Activated T-cell treated with anti-CD3 and anti-CD28 coated beads, Interleukin-2, amount 50 U/mL, for 24 hours (primary cell): ENCODE data around the gene RGS13.

ENCODE experiments used
- DNase-seq: peaks from one replicate; pipeline ENCODE4 v3.0.0-alpha.2; 2020
- H3K27ac Mint-ChIP-seq: 2 replicates; pipeline ENCODE4 v1.8.0; 2020; ENCODE audit warnings: mild to moderate bottlenecking, mixed read lengths
- H3K27me3 Mint-ChIP-seq: 2 replicates; pipeline ENCODE4 v1.8.0; 2020; ENCODE audit warnings: mixed read lengths
- H3K36me3 Mint-ChIP-seq: 2 replicates; pipeline ENCODE4 v1.8.0; 2020; ENCODE audit warnings: low read depth, mixed read lengths
- H3K4me1 Mint-ChIP-seq: 2 replicates; pipeline ENCODE4 v1.8.0; 2020; ENCODE audit warnings: low read depth, mixed read lengths
- H3K4me3 Mint-ChIP-seq: 2 replicates; pipeline ENCODE4 v1.8.0; 2020; ENCODE audit warnings: mild to moderate bottlenecking, moderate library complexity, mixed read lengths
- H3K9me3 Mint-ChIP-seq: 2 replicates; pipeline ENCODE4 v1.8.0; 2020; ENCODE audit warnings: mixed read lengths

The RGS13 gene

DNA sequence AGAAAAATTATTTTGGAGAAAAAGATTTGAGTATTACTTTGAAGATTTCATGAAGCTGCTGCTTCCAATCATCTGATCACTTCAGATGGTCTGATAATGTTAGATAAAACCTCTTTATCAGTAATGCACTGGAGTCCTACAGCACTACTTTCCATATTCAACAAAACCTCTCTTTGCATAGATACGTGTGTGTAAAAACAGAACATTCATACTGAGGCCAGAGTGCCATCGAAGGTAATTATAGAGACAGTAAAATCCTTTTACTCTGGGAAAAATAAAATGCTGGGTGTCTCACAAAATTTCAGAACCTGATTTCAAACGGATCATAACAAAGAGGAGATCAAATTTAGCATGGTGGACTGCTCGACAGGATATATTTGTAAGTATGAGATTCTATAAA is at the start of gene RGS13:
TSS of gene RGS13 (plus strand) at position 209 of the 400 bp plus-strand sequence. CDS start 8,188 bp downstream, outside the sequence.
- no peak for DNase-seq
- Mint-ChIP-seq H3K36me3 (no peaks in the 10 kb centered on the region), H3K9me3 (no peaks in the 10 kb centered on the region), H3K27ac (no peak within 1 kb of the TSS), H3K4me1 (no peaks in the 10 kb centered on the region), H3K27me3 (peaks cover 23% of the 10 kb centered on the region), H3K4me3 (no peak within 1 kb of the TSS)

- Mint-ChIP-seq H3K27me3 (no peaks in the 10 kb centered on the region), H3K4me3 (no peak overlapping the region), H3K4me1 (peaks cover 10% of the 10 kb centered on the region), H3K36me3 (no peaks in the 10 kb centered on the region), H3K9me3 (no peaks in the 10 kb centered on the region), H3K27ac (no peak overlapping the region)
- DNase-seq: no peak
Observed at GRCh38 chr1:192587386-192588266, 48.3 kb upstream of the RGS13 start.

- DNase-seq: no peak
- Mint-ChIP-seq H3K27me3 (no peaks in the 10 kb centered on the region), H3K9me3 (no peaks in the 10 kb centered on the region), H3K27ac (no peak overlapping the region), H3K36me3 (no peaks in the 10 kb centered on the region), H3K4me1 (peaks cover 10% of the 10 kb centered on the region), H3K4me3 (no peak overlapping the region)
Observed at GRCh38 chr1:192588546-192588945, 47.4 kb upstream of the RGS13 start.

DNA sequence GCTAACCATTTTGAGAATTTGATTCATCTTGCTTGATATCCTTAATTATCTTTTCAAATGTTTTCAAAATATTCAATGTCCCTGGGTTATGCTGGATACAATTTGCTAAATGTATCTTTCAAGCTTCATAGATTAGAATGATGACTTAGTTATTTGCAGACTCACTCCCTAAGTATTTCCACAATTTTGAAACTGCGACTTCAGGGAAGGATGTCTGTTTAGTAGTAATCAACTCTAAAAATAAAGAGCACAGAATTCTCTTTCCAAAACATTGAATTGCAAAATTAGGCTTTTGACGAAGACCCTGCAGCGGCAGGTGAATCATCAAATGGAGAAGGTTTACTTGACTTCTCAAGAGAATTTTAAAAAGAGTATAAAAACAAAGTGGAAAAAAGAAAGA is 46.1 kb upstream of the RGS13 start:
- H3K4me3 Mint-ChIP-seq: no peak overlapping the region
- H3K4me1 Mint-ChIP-seq: peaks cover 10% of the 10 kb centered on the region
- no peaks in the 10 kb centered on the region for H3K27me3 Mint-ChIP-seq
- H3K36me3 Mint-ChIP-seq: no peaks in the 10 kb centered on the region
- no peaks in the 10 kb centered on the region for H3K9me3 Mint-ChIP-seq
- DNase-seq: no peak
- no peak overlapping the region for H3K27ac Mint-ChIP-seq

DNA sequence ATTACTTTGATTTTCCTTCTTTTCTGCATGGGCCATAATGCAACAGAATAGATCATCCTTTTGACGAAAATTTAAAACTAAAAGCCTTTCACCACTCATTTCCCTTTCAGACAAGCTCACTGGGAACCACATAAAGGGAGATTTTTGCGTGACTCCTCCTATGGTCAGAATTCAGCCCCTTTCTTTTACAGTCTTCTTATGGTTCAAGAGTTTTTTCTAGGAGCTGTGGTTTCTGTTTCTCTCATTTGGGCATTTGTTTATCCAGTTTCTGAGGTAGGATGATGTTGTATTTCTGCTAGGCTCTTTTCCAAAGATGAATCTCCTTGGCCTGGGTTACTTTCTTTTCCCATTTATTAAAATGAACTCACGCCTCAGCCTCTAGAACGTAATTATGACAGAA is 43.4 kb upstream of the RGS13 start:
- Mint-ChIP-seq H3K9me3 (no peaks in the 10 kb centered on the region), H3K4me1 (peaks cover 8% of the 10 kb centered on the region), H3K27me3 (no peaks in the 10 kb centered on the region), H3K36me3 (no peaks in the 10 kb centered on the region), H3K4me3 (no peak overlapping the region), H3K27ac (no peak overlapping the region)
- no peak for DNase-seq

GRCh38 chr1:192592981-192593708 is 42.8 kb upstream of the RGS13 start:
- H3K27me3 Mint-ChIP-seq: no peaks in the 10 kb centered on the region
- H3K9me3 Mint-ChIP-seq: no peaks in the 10 kb centered on the region
- H3K4me1 Mint-ChIP-seq: peaks cover 3% of the 10 kb centered on the region
- no peaks in the 10 kb centered on the region for H3K36me3 Mint-ChIP-seq
- DNase-seq: no peak
- no peak overlapping the region for H3K4me3 Mint-ChIP-seq
- no peak overlapping the region for H3K27ac Mint-ChIP-seq

GRCh38 chr1:192595299-192595698 is 40.6 kb upstream of the RGS13 start:
- H3K27me3 Mint-ChIP-seq: no peaks in the 10 kb centered on the region
- H3K4me3 Mint-ChIP-seq: no peak overlapping the region
- no peaks in the 10 kb centered on the region for H3K9me3 Mint-ChIP-seq
- no peaks in the 10 kb centered on the region for H3K36me3 Mint-ChIP-seq
- DNase-seq: no peak
- peaks cover 11% of the 10 kb centered on the region for H3K4me1 Mint-ChIP-seq
- H3K27ac Mint-ChIP-seq: no peak overlapping the region

- Mint-ChIP-seq H3K27me3 (no peaks in the 10 kb centered on the region), H3K9me3 (no peaks in the 10 kb centered on the region)
Observed at GRCh38 chr1:192598589-192598988, 37.4 kb upstream of the RGS13 start.

GRCh38 chr1:192600275-192600674 is 35.7 kb upstream of the RGS13 start:
- Mint-ChIP-seq H3K4me1 (peaks cover 40% of the 10 kb centered on the region), H3K27ac (no peak overlapping the region), H3K27me3 (no peaks in the 10 kb centered on the region), H3K9me3 (no peaks in the 10 kb centered on the region), H3K36me3 (no peaks in the 10 kb centered on the region), H3K4me3 (no peak overlapping the region)
- no peak for DNase-seq

More at GRCh38 chr1:192598589-192598988, 37.4 kb upstream of the RGS13 start:
- Mint-ChIP-seq H3K36me3 (no peaks in the 10 kb centered on the region), H3K27ac (no peak overlapping the region), H3K4me3 (no peak overlapping the region), H3K4me1 (peaks cover 40% of the 10 kb centered on the region)
- no peak for DNase-seq

- no peaks in the 10 kb centered on the region for H3K9me3 Mint-ChIP-seq
- H3K36me3 Mint-ChIP-seq: no peaks in the 10 kb centered on the region
- H3K27ac Mint-ChIP-seq: peak overlapping the region; percentile 72
- H3K4me1 Mint-ChIP-seq: peaks cover 37% of the 10 kb centered on the region
- H3K27me3 Mint-ChIP-seq: no peaks in the 10 kb centered on the region
- no peak overlapping the region for H3K4me3 Mint-ChIP-seq
- no peak for DNase-seq
Observed at GRCh38 chr1:192601143-192601542, 34.8 kb upstream of the RGS13 start.

DNA sequence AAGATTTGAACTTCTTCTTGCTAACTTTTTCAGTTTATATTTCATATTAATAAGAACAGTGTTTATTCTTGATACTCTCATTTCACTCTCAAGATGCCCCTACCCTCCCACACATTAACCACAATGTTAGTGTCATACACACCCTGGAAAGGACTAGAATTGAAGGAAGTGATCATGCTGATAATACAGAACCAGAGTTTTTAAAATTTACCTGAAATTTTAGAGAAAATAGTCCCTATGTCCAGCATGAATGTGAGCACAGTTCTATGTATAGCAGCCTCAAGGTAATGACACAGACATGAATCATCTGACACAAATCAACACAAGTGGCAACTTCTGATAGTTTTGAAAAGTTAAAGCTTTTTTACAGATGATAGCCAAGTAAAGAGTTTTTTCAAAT is 34.4 kb upstream of the RGS13 start:
- no peak for DNase-seq
- Mint-ChIP-seq H3K4me3 (no peak overlapping the region), H3K36me3 (no peaks in the 10 kb centered on the region), H3K27me3 (no peaks in the 10 kb centered on the region), H3K27ac (peak overlapping the region; percentile 72), H3K9me3 (no peaks in the 10 kb centered on the region), H3K4me1 (peaks cover 37% of the 10 kb centered on the region)

DNA sequence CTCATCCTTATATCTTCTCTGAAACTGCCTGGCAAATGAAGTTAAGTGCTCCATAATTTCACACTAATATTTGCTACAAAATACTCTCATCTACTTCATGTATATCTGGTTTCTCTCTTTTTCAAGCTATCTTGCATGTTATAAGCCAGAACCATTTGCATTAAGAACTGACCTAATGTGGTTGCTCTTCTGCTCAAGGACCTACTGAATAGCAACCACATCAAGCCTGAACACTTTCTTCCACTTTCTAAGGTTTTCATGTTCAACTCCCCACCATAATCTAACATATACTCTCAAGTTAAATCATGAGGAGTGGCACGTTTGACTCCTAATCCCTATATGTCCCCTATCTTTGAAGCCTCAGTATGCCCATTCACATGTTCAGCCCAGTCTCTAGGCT is 33.2 kb upstream of the RGS13 start:
- Mint-ChIP-seq H3K9me3 (no peaks in the 10 kb centered on the region), H3K4me1 (peaks cover 37% of the 10 kb centered on the region), H3K4me3 (no peak overlapping the region), H3K27me3 (no peaks in the 10 kb centered on the region), H3K36me3 (no peaks in the 10 kb centered on the region), H3K27ac (no peak overlapping the region)
- DNase-seq: no peak

DNA sequence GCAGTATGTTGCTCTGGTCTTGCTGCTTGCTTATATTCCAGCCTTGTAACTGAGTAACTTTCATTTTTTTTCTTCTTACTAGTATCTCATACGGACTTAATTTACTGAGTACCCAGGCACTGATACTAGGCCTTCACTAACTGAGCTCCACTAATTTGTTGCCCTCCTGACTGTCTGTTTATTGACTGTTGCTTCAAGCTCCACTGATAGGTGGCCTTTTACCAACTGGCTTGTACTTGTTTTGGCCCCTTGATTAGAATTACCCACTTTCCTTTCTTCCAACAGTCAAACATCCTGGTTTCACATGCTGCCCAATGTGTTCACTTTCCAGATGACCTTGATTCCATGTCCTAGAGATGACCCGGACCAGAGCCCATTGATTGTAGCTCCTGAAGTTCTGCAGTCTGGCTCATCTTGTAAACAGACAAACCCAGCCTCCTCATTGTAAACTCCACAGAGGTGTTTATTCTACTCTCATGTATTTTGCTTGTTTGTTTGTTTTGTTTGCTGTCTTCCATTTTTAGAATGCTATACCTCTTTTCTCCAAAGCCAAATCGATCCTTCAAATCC is 32.6 kb upstream of the RGS13 start:
- Mint-ChIP-seq H3K4me3 (no peak overlapping the region), H3K4me1 (peaks cover 37% of the 10 kb centered on the region), H3K36me3 (no peaks in the 10 kb centered on the region), H3K27ac (no peak overlapping the region), H3K9me3 (no peaks in the 10 kb centered on the region), H3K27me3 (no peaks in the 10 kb centered on the region)
- DNase-seq: no peak

DNA sequence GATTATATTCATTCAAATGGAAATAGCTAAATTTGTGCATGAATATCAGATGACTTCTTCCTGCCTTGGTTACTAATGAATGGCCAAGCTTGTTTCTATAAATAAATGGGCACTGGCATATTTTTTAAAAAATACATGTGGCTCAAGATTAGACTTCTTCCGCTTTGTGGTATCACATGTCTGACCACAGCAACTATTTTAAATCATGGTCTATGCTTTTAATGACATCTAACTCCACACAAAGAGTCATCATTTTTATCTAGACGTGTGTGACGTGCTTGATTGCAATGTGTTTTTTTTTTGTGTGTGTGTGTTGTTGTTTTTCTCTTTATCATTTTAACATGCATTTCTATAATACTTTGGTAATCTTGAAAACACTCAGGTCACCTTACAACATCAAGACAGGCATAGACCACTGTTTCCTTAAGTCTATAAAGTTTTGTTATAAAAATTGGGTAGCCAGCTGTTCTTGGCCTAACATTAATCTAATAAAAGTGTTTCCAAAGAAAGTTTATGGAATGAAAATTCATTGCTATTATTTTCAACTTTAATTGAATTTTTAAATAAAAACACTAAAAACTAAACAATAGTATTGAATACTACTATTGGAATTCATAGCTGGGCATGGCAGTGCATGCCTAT is 30.8 kb upstream of the RGS13 start:
- Mint-ChIP-seq H3K4me1 (peaks cover 47% of the 10 kb centered on the region), H3K36me3 (no peaks in the 10 kb centered on the region), H3K9me3 (no peaks in the 10 kb centered on the region), H3K27ac (no peak overlapping the region), H3K4me3 (no peak overlapping the region), H3K27me3 (no peaks in the 10 kb centered on the region)
- no peak for DNase-seq
